Natural killer cell (primary cell): Measurements from ENCODE around the gene DEXI. TPM values are rescaled to one million over a fixed set of nuclear protein-coding genes. Genes with fewer than 3 reads are reported as not detected.

Source experiments
- ATAC-seq, 3 donors: fragments of 150-1000 bp in 2 of 3; fragments of 200-7000 bp in 1 of 3; cut with Tn5 transposase; 1 replicate in 1 of 3; 2 replicates in 2 of 3; pipeline ENCODE4 v1.10.0; 2021; ENCODE audit warnings: mild to moderate bottlenecking in 2 of 3, moderate library complexity in 2 of 3
- DNase-seq, 2 donors: peaks; one replicate each; pipeline versions ENCODE4 v3.0.0 to v3.0.0-alpha.2; 2013 to 2021; ENCODE audit warnings: mixed read lengths in 1 of 2
- H3K27ac ChIP-seq: one replicate; pipeline ENCODE4 v1.5.1; 2013; ENCODE audit warnings: mild to moderate bottlenecking, low read length
- H3K27me3 ChIP-seq: one replicate; pipeline ENCODE4 v1.6.1; 2013; ENCODE audit warnings: low read length; ENCODE audit not compliant: control insufficient read depth, insufficient read depth
- H3K36me3 ChIP-seq: one replicate; pipeline ENCODE4 v1.6.1; 2013; ENCODE audit warnings: low read length; ENCODE audit not compliant: control insufficient read depth, insufficient read depth
- H3K4me1 ChIP-seq: one replicate; pipeline ENCODE4 v1.6.1; 2013; ENCODE audit warnings: low read length; ENCODE audit not compliant: control insufficient read depth, insufficient read depth
- H3K4me3 ChIP-seq: one replicate; pipeline ENCODE4 v1.5.1; 2013; ENCODE audit warnings: low read length
- H3K9me3 ChIP-seq: one replicate; pipeline ENCODE4 v1.6.1; 2013; ENCODE audit warnings: low read length; ENCODE audit not compliant: control insufficient read depth, insufficient read depth
- H3K27ac Mint-ChIP-seq, 2 donors: one replicate each; pipeline ENCODE4 v1.8.0; 2022; ENCODE audit warnings: mild to moderate bottlenecking in 2 of 2, mixed read lengths in 2 of 2, moderate library complexity in 1 of 2
- H3K27me3 Mint-ChIP-seq, 2 donors: one replicate each; pipeline ENCODE4 v1.8.0; 2022; ENCODE audit warnings: low read depth in 2 of 2, mixed read lengths in 2 of 2
- H3K36me3 Mint-ChIP-seq: one replicate; pipeline ENCODE4 v1.8.0; 2022; ENCODE audit warnings: mixed read lengths
- H3K4me1 Mint-ChIP-seq, 2 donors: one replicate each; pipeline ENCODE4 v1.8.0; 2022; ENCODE audit warnings: mixed read lengths in 2 of 2
- H3K4me3 Mint-ChIP-seq: one replicate; pipeline ENCODE4 v1.8.0; 2022; ENCODE audit warnings: mild to moderate bottlenecking, moderate library complexity, mixed read lengths
- H3K9me3 Mint-ChIP-seq, 2 donors: one replicate each; pipeline ENCODE4 v1.8.0; 2022; ENCODE audit warnings: mixed read lengths in 2 of 2
- CTCF ChIP-seq: fragments of 200-600 bp; IDR thresholded peaks from one replicate; pipeline ENCODE4 v1.8.0; 2022; ENCODE audit warnings: antibody characterized with exemption
- WGBS: methylation state at CpG from one replicate; pipeline ENCODE4 v1.1.7; 2013; ENCODE audit warnings: missing lambda C conversion rate; ENCODE audit not compliant: insufficient coverage; 5-methylcytosine and 5-hydroxymethylcytosine counted together
- intact Hi-C: fragments of 100-400 bp; cut with micrococcal nuclease; formaldehyde crosslinking; loops from one replicate; pipeline ENCODE4 v1.14.2; 2022
- total RNA-seq, 4 donors: library from RNA; stranded (reverse); fragments of 120-200 nt in 1 of 4; gene quantifications; one replicate each; pipeline versions ENCODE4 v1.2.3 to v1.2.4, GENCODE V29; 2013 to 2022

The DEXI gene
- total RNA-seq, 3 donors from 2014 or later (not counting 1 experiment from before 2014, with no cell fraction given): 8.7 to 15.2 (median 14.4) TPM

GRCh38 chr16:10988879-10989278, 46.6 kb upstream of the DEXI start:
- H3K4me3 Mint-ChIP-seq: no peak overlapping the region

GRCh38 chr16:10988164-10988803, 46.0 kb upstream of the DEXI start:
- no peak overlapping the region for H3K27ac ChIP-seq
- 64% methylated on average over 7 of the region's 7 CpGs for WGBS
- peak in 1 of 2 donors; percentile 45 for DNase-seq

More at GRCh38 chr16:10988879-10989278, 46.6 kb upstream of the DEXI start:
- Mint-ChIP-seq H3K27me3 (no peaks in the 10 kb centered on the region), H3K27ac (no peak overlapping the region), H3K36me3 (no peaks in the 10 kb centered on the region), H3K9me3 (no peaks in the 10 kb centered on the region), H3K4me1 (peaks cover 11 to 27% of the 10 kb centered on the region in 2 donors)
- no peak for DNase-seq
- no peak for TF ChIP-seq CTCF
- H3K27me3 ChIP-seq: no peaks in the 10 kb centered on the region
- no peak for ATAC-seq
- H3K4me3 ChIP-seq: no peak overlapping the region
- intact Hi-C loops: no loop called here
- peaks cover 10% of the 10 kb centered on the region for H3K4me1 ChIP-seq
- H3K9me3 ChIP-seq: no peaks in the 10 kb centered on the region
- H3K27ac ChIP-seq: no peak overlapping the region
- WGBS: 95% methylated on average over 6 of the region's 6 CpGs
- H3K36me3 ChIP-seq: peaks cover 13% of the 10 kb centered on the region

GRCh38 chr16:10987361-10988163, 45.3 kb upstream of the DEXI start:
- no peaks in the 10 kb centered on the region for H3K36me3 Mint-ChIP-seq
- ATAC-seq (no peak), DNase-seq (peak in 1 of 2 donors; percentile 40)
- Histone ChIP-seq H3K4me3 (no peak overlapping the region), H3K27me3 (no peaks in the 10 kb centered on the region), H3K27ac (no peak overlapping the region), H3K4me1 (peaks cover 10% of the 10 kb centered on the region), H3K36me3 (peaks cover 13% of the 10 kb centered on the region), H3K9me3 (no peaks in the 10 kb centered on the region)
- 46% methylated on average over 7 of the region's 11 CpGs for WGBS
- peaks cover 11 to 23% of the 10 kb centered on the region in 2 donors for H3K4me1 Mint-ChIP-seq
- H3K27me3 Mint-ChIP-seq: no peaks in the 10 kb centered on the region
- H3K9me3 Mint-ChIP-seq: no peaks in the 10 kb centered on the region
- no peak overlapping the region for H3K4me3 Mint-ChIP-seq
- no peak for TF ChIP-seq CTCF
- intact Hi-C loops: no loop called here
- peak overlapping the region; percentile 15 to 21 for H3K27ac Mint-ChIP-seq

More at GRCh38 chr16:10988164-10988803, 46.0 kb upstream of the DEXI start:
- no peak for TF ChIP-seq CTCF
- Histone ChIP-seq H3K27me3 (no peaks in the 10 kb centered on the region), H3K36me3 (peaks cover 14% of the 10 kb centered on the region), H3K4me3 (no peak overlapping the region), H3K9me3 (no peaks in the 10 kb centered on the region), H3K4me1 (peaks cover 10% of the 10 kb centered on the region)
- Mint-ChIP-seq H3K4me3 (no peak overlapping the region), H3K27ac (peak overlapping the region in 1 of 2 donors; percentile 21), H3K36me3 (no peaks in the 10 kb centered on the region), H3K4me1 (peaks cover 11 to 27% of the 10 kb centered on the region in 2 donors), H3K27me3 (no peaks in the 10 kb centered on the region), H3K9me3 (no peaks in the 10 kb centered on the region)
- intact Hi-C loops: no loop called here
- ATAC-seq: peak in 1 of 3 donors; percentile 28
